ENCODE results near the gene DDX17. TPM values are rescaled to one million over a fixed set of nuclear protein-coding genes. Genes with fewer than 3 reads are reported as not detected.

DDX17 gene
- polyA plus RNA-seq, 1 donor from 2014 or later = 996 TPM

DNA sequence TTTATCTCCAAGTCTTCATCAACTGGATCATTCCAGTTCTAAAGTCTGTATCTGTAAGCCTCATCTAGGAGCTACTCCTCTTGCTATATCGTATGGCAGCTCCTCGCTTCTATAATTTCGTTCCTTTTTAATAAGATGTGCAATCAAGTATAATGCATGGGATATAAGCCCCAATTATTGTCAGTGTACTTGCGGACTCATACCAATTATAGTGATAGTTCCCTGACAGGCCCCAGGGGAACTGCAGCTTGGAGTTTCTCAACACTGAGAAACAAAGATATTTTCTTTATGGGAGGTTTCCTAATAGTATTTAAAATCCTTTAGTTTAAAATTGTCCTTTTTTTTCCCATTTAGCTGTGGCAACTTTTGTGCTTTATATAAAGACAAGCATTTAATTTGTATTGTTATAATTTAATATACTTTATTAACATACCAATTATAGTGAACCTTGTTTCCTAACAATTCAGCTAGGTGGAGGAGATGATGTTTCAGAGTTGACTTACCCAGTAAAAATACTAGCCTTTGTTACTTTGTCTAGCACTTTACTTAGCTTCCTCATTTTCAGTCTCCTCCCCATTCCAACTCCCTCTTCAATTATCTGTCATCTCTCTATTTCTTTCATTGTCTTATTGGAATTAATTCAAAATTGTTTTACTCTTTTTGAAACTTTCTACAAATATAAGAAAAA, 25.3 kb upstream of the DDX17 start:
- no peaks in the 10 kb centered on the region for H3K36me3 ChIP-seq (ENCODE audit: insufficient read depth, low read length)
- H3K9me2 ChIP-seq (ENCODE audit: insufficient read depth, low read length) = no peaks in the 10 kb centered on the region
- no peaks in the 10 kb centered on the region for H4K20me1 ChIP-seq (ENCODE audit: insufficient read depth)
- H3K27me3 ChIP-seq (ENCODE audit: insufficient read depth, low read depth, low read length) = no peaks in the 10 kb centered on the region
- no peak overlapping the region for H3K4me2 ChIP-seq (ENCODE audit: low read length)
- TF ChIP-seq SMC3 (conservative IDR thresholded peaks at IDR 0.05; ENCODE audit: poor library complexity) = no peak
- TF ChIP-seq REST (IDR thresholded peaks at IDR 0.05; ENCODE audit: borderline replicate concordance) = no peak
- TF ChIP-seq CTCF (IDR thresholded peaks at IDR 0.05; ENCODE audit: poor library complexity, severe bottlenecking) = no peak
- no peak for TF ChIP-seq POLR2AphosphoS5 (IDR thresholded peaks at IDR 0.05)
- no peak for TF ChIP-seq TAF1 (IDR thresholded peaks at IDR 0.05; ENCODE audit: low read depth)
- no peak for TF ChIP-seq EP300 (conservative IDR thresholded peaks at IDR 0.05; ENCODE audit: poor library complexity, severe bottlenecking)
- TF ChIP-seq MXI1 (conservative IDR thresholded peaks at IDR 0.05; ENCODE audit: poor library complexity, severe bottlenecking) = no peak
- no peak for TF ChIP-seq RAD21 (conservative IDR thresholded peaks at IDR 0.05)
- no peak for TF ChIP-seq EZH2 (IDR thresholded peaks at IDR 0.05; ENCODE audit: borderline replicate concordance, insufficient read depth, low read length, poor library complexity, severe bottlenecking)
- H3F3A ChIP-seq (ENCODE audit: insufficient read depth, low read length, poor library complexity, severe bottlenecking) = no peaks in the 10 kb centered on the region
- H3K79me2 ChIP-seq (replicated peaks; ENCODE audit: insufficient read depth, low read length) = no peaks in the 10 kb centered on the region
- H3K9me3 ChIP-seq (ENCODE audit: low read length) = no peaks in the 10 kb centered on the region
- no peak overlapping the region for H2AFZ ChIP-seq (ENCODE audit: low read depth, low read length)
- H3K4me3 ChIP-seq (ENCODE audit: low read length) = no peak overlapping the region
- H3K9ac ChIP-seq (ENCODE audit: low read length) = no peak overlapping the region
- no peak overlapping the region for H3K27ac ChIP-seq (ENCODE audit: low read length)

GRCh38 chr22:38524429-38524828, 18.3 kb upstream of the DDX17 start:
- no peaks in the 10 kb centered on the region for H3K9me2 ChIP-seq (ENCODE audit: insufficient read depth, low read length)
- H3K27me3 ChIP-seq (ENCODE audit: insufficient read depth, low read depth, low read length) = no peaks in the 10 kb centered on the region
- H3F3A ChIP-seq (ENCODE audit: insufficient read depth, low read length, poor library complexity, severe bottlenecking) = no peaks in the 10 kb centered on the region
- TF ChIP-seq CTCF (IDR thresholded peaks at IDR 0.05; ENCODE audit: poor library complexity, severe bottlenecking) (no peak), SMC3 (conservative IDR thresholded peaks at IDR 0.05; ENCODE audit: poor library complexity) (no peak), MXI1 (conservative IDR thresholded peaks at IDR 0.05; ENCODE audit: poor library complexity, severe bottlenecking) (no peak), RAD21 (conservative IDR thresholded peaks at IDR 0.05) (no peak), EZH2 (IDR thresholded peaks at IDR 0.05; ENCODE audit: borderline replicate concordance, insufficient read depth, low read length, poor library complexity, severe bottlenecking) (no peak), EP300 (conservative IDR thresholded peaks at IDR 0.05; ENCODE audit: poor library complexity, severe bottlenecking) (no peak), TAF1 (IDR thresholded peaks at IDR 0.05; ENCODE audit: low read depth) (no peak), POLR2AphosphoS5 (IDR thresholded peaks at IDR 0.05) (no peak), REST (IDR thresholded peaks at IDR 0.05; ENCODE audit: borderline replicate concordance) (no peak)
- H2AFZ ChIP-seq (ENCODE audit: low read depth, low read length) = no peak overlapping the region
- no peak overlapping the region for H3K4me2 ChIP-seq (ENCODE audit: low read length)
- no peaks in the 10 kb centered on the region for H3K79me2 ChIP-seq (replicated peaks; ENCODE audit: insufficient read depth, low read length)
- no peaks in the 10 kb centered on the region for H3K36me3 ChIP-seq (ENCODE audit: insufficient read depth, low read length)
- no peak overlapping the region for H3K4me3 ChIP-seq (ENCODE audit: low read length)
- H3K9me3 ChIP-seq (ENCODE audit: low read length) = no peaks in the 10 kb centered on the region
- no peak overlapping the region for H3K9ac ChIP-seq (ENCODE audit: low read length)
- H3K27ac ChIP-seq (ENCODE audit: low read length) = no peak overlapping the region
- no peaks in the 10 kb centered on the region for H4K20me1 ChIP-seq (ENCODE audit: insufficient read depth)

Measured in neural cell (in vitro differentiated cells).